H1 (cell line): ENCODE data around the gene NRSN2. TPM values are rescaled to one million over a fixed set of nuclear protein-coding genes. Genes with fewer than 3 reads are reported as not detected.

ENCODE experiments used
- CTCF ChIA-PET: fragments of 300-600 bp; sonication (Branson Sonifier 250); formaldehyde crosslinking; loops from one replicate; lab custom pipeline; 2021; ENCODE audit not compliant: partially characterized antibody; lab: Charles Lee
- POLR2A ChIA-PET: fragments of 300-600 bp; sonication (Branson Sonifier 250); formaldehyde crosslinking; loops from one replicate; lab custom pipeline; 2021; ENCODE audit warnings: inconsistent platforms; ENCODE audit not compliant: partially characterized antibody; lab: Charles Lee
- DNase-seq, 2 experiments: peaks; one replicate each; pipeline versions ENCODE4 v3.0.0 to v3.0.0-alpha.2; 2010 to 2022; ENCODE audit warnings: low spot score in 2 of 2, low read depth in 1 of 2, mixed read lengths in 1 of 2
- FAIRE-seq: peaks from 2 replicates; lab custom pipeline; 2011; peaks lifted over from hg19 to GRCh38; lab: Jason Lieb, UNC
- H2AFZ ChIP-seq: 2 replicates; pipeline ENCODE4 v1.8.1; 2012; ENCODE audit warnings: low read length, inconsistent platforms
- H2AK5ac ChIP-seq: 2 replicates; pipeline ENCODE4 v1.6.1; 2013; ENCODE audit warnings: low read depth, low read length
- H2BK120ac ChIP-seq: replicated peaks from 2 replicates; pipeline ENCODE3; 2013; ENCODE audit warnings: low read depth, low read length, inconsistent platforms
- H2BK12ac ChIP-seq: 2 replicates; pipeline ENCODE4 v1.6.1; 2013; ENCODE audit warnings: low read depth, low read length
- H2BK15ac ChIP-seq: 2 replicates; pipeline ENCODE4 v1.6.1; 2013; ENCODE audit warnings: low read length
- H2BK20ac ChIP-seq: 2 replicates; pipeline ENCODE4 v1.6.1; 2013; ENCODE audit warnings: low read length
- H2BK5ac ChIP-seq: 2 replicates; pipeline ENCODE4 v1.6.1; 2013; ENCODE audit warnings: low read depth, low read length
- H3K14ac ChIP-seq: 2 replicates; pipeline ENCODE4 v1.6.1; 2013; ENCODE audit warnings: inconsistent platforms; ENCODE audit not compliant: insufficient read length
- H3K18ac ChIP-seq: 2 replicates; pipeline ENCODE4 v1.6.1; 2013; ENCODE audit warnings: low read length; ENCODE audit errors: extremely low read depth
- H3K23ac ChIP-seq: 2 replicates; pipeline ENCODE4 v1.6.1; 2013; ENCODE audit warnings: inconsistent platforms; ENCODE audit not compliant: insufficient read length
- H3K23me2 ChIP-seq: 2 replicates; pipeline ENCODE4 v1.6.1; 2013; ENCODE audit warnings: low read depth, low read length
- H3K27ac ChIP-seq: 2 replicates; pipeline ENCODE4 v1.6.1; 2011; ENCODE audit warnings: low read depth, low read length, inconsistent platforms
- H3K27me3 ChIP-seq, 4 experiments: replicated peaks in 1 of 4; 1 replicate in 1 of 4; 2 replicates in 3 of 4; pipeline versions ENCODE4 v1.6.1 to v1.8.1; 2011 to 2013; ENCODE audit warnings: low read length in 3 of 4, mild to moderate bottlenecking in 3 of 4, inconsistent platforms in 2 of 4, mixed read lengths in 2 of 4, moderate library complexity in 1 of 4; ENCODE audit not compliant: control insufficient read depth in 3 of 4, insufficient read depth in 3 of 4; ENCODE audit errors: extremely low read depth in 1 of 4
- H3K36me3 ChIP-seq, 4 experiments: 2 replicates each; pipeline versions ENCODE4 v1.6.1 to v1.8.1; 2011 to 2013; ENCODE audit warnings: mild to moderate bottlenecking in 4 of 4, low read length in 3 of 4, moderate library complexity in 2 of 4, control low read depth in 1 of 4, inconsistent platforms in 1 of 4; ENCODE audit not compliant: insufficient read depth in 4 of 4, control insufficient read depth in 2 of 4
- H3K4ac ChIP-seq: replicated peaks from 2 replicates; pipeline ENCODE3; 2013; ENCODE audit warnings: low read length, low read depth, mixed read lengths, inconsistent platforms; ENCODE audit not compliant: insufficient read length
- H3K4me1 ChIP-seq, 4 experiments: replicated peaks in 1 of 4; 1 replicate in 1 of 4; 2 replicates in 3 of 4; pipeline versions ENCODE4 v1.6.1 to v1.8.1; 2011 to 2013; ENCODE audit warnings: low read length in 3 of 4, inconsistent platforms in 2 of 4, mixed read lengths in 1 of 4; ENCODE audit not compliant: insufficient read depth in 4 of 4, control insufficient read depth in 3 of 4
- H3K4me2 ChIP-seq, 2 experiments: 2 replicates each; pipeline versions ENCODE4 v1.6.1 to v1.8.1; 2011 to 2013; ENCODE audit warnings: low read depth in 2 of 2, low read length in 2 of 2, control low read depth in 1 of 2, inconsistent platforms in 1 of 2, mild to moderate bottlenecking in 1 of 2; ENCODE audit not compliant: insufficient read depth in 1 of 2
- H3K4me3 ChIP-seq, 4 experiments: fragments of 200-600, 300-600 bp in 1 of 4; sonication (generic), shearing (Covaris generic), sonication (Bioruptor Twin) in 1 of 4; 2 replicates each; pipeline versions ENCODE4 v1.5.1 to v1.8.1; 2011 to 2016; ENCODE audit warnings: low read length in 4 of 4, low read depth in 3 of 4, control low read depth in 2 of 4, inconsistent platforms in 2 of 4, mild to moderate bottlenecking in 2 of 4, mixed read lengths in 1 of 4, moderate library complexity in 1 of 4; ENCODE audit not compliant: insufficient read depth in 2 of 4; ENCODE audit errors: extremely low read depth in 1 of 4
- H3K56ac ChIP-seq: replicated peaks from 2 replicates; pipeline ENCODE3; 2013; ENCODE audit warnings: low read depth, mild to moderate bottlenecking, mixed read lengths, low read length, inconsistent platforms; ENCODE audit not compliant: insufficient read length
- H3K79me1 ChIP-seq: 2 replicates; pipeline ENCODE4 v1.6.1; 2013; ENCODE audit warnings: low read depth, low read length, control low read depth
- H3K79me2 ChIP-seq, 2 experiments: 2 replicates each; pipeline versions ENCODE4 v1.6.1 to v1.8.1; 2012 to 2013; ENCODE audit warnings: low read length in 2 of 2, mild to moderate bottlenecking in 2 of 2, inconsistent platforms in 1 of 2; ENCODE audit not compliant: insufficient read depth in 2 of 2, control insufficient read depth in 1 of 2
- H3K9ac ChIP-seq, 4 experiments: replicated peaks in 1 of 4; 1 replicate in 1 of 4; 2 replicates in 3 of 4; pipeline versions ENCODE4 v1.6.1 to v1.8.1; 2011 to 2013; ENCODE audit warnings: low read depth in 3 of 4, low read length in 3 of 4, control low read depth in 2 of 4, mild to moderate bottlenecking in 2 of 4, moderate library complexity in 2 of 4, inconsistent platforms in 1 of 4; ENCODE audit errors: extremely low read depth in 1 of 4
- H3K9me3 ChIP-seq, 2 experiments: 2 replicates each; pipeline versions ENCODE4 v1.6.1 to v1.8.1; 2012 to 2013; ENCODE audit warnings: mild to moderate bottlenecking in 2 of 2, moderate library complexity in 2 of 2, control low read depth in 1 of 2, inconsistent platforms in 1 of 2, low read depth in 1 of 2, low read length in 1 of 2, mixed read lengths in 1 of 2; ENCODE audit not compliant: insufficient read depth in 2 of 2
- H4K20me1 ChIP-seq, 2 experiments: replicated peaks in 1 of 2; 2 replicates each; pipeline versions ENCODE3 to v1.8.1; 2011 to 2013; ENCODE audit warnings: inconsistent platforms in 2 of 2, low read length in 2 of 2, mild to moderate bottlenecking in 1 of 2; ENCODE audit not compliant: insufficient read depth in 2 of 2, control insufficient read depth in 1 of 2
- H4K5ac ChIP-seq: 2 replicates; pipeline ENCODE4 v1.6.1; 2013; ENCODE audit warnings: low read length, low read depth, mixed read lengths, inconsistent platforms; ENCODE audit not compliant: insufficient read length
- H4K8ac ChIP-seq: 2 replicates; pipeline ENCODE4 v1.8.0; 2013; ENCODE audit warnings: mild to moderate bottlenecking, moderate library complexity, low read length, inconsistent platforms; ENCODE audit not compliant: insufficient read depth; ENCODE audit errors: extremely low read depth
- H4K91ac ChIP-seq: replicated peaks from 2 replicates; pipeline ENCODE3; 2013; ENCODE audit warnings: low read length, mixed read lengths, inconsistent platforms; ENCODE audit not compliant: insufficient read length
- WGBS, 2 experiments: shearing (Covaris generic) in 1 of 2; methylation state at CpG; one replicate each; pipeline versions ENCODE4 v1.1.6 to v1.1.7; 2013 to 2015; ENCODE audit warnings: low lambda C conversion rate in 2 of 2, mixed read lengths in 2 of 2, inconsistent platforms in 1 of 2, low coverage in 1 of 2, missing lambda C conversion rate in 1 of 2; ENCODE audit not compliant: insufficient replicate concordance in 2 of 2, insufficient coverage in 1 of 2, insufficient read length in 1 of 2; ENCODE audit errors: extremely low coverage in 1 of 2, missing lambda C conversion rate in 1 of 2; 5-methylcytosine and 5-hydroxymethylcytosine counted together
- polyA plus RNA-seq, 7 experiments: library from polyadenylated mRNA; depleted of rRNA in 3 of 7; stranded (reverse) in 5 of 7; unstranded in 2 of 7; fragments of >200 nt in 5 of 7; fragments of 200-250 nt in 2 of 7; gene quantifications; 1 replicate in 5 of 7; 2 replicates in 1 of 7; 4 replicates in 1 of 7; pipeline versions ENCODE4 v1.2.1 to v1.2.3, GENCODE V29; 2011 to 2013; ENCODE audit warnings: missing spikeins in 2 of 7, mixed read lengths in 2 of 7
- total RNA-seq: library from RNA; stranded (reverse); fragmentation: NEBNext Ultra II Directional; extraction: Animal tissue kit (Norgen Biotek cat#: 25700); gene quantifications from 2 replicates; pipeline ENCODE4 v1.2.1, GENCODE V29; 2021

The NRSN2 gene
- total and polyA plus RNA-seq, 2 of the 8 experiments (the other 6 are each of a cell fraction or from before 2014, with no cell fraction given), result 19.4 to 33.3 TPM

DNA sequence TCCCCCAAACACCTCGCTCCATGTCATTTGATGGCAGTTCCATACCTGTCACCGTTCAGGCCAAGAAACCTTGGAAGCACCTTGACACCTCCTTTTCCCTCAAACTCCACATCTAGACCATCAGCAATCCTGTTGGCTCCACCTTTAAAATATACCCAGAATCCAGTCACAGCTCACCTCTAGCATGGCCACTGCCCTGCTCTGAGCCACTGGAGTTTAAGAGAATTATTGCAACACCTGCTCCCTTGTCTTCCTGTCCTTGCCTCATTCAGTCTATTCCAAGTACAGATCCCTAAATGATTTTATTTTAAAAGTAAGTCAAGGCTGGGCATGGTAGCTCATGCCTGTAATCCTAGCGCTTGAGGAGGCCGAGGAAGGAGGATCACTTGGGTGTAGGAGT is 22.0 kb downstream of the NRSN2 start:
- Histone ChIP-seq H2BK20ac (no peak overlapping the region), H3K23me2 (no peaks in the 10 kb centered on the region), H3K79me1 (no peaks in the 10 kb centered on the region), H3K4me1 (peaks cover 0 to 5% (median 0%) of the 10 kb centered on the region in 4 experiments; a peak in 2 of 7 replicates), H3K79me2 (no peaks in the 10 kb centered on the region; a peak in 1 of 4 replicates), H2BK5ac (no peak overlapping the region), H3K14ac (no peak overlapping the region), H3K9ac (no peak overlapping the region), H3K23ac (no peak overlapping the region), H3K36me3 (no peaks in the 10 kb centered on the region; a peak in 1 of 8 replicates), H2BK15ac (no peak overlapping the region), H2AK5ac (no peak overlapping the region), H3K27me3 (no peaks in the 10 kb centered on the region; a peak in 1 of 7 replicates), H4K8ac (no peak overlapping the region), H3K9me3 (no peaks in the 10 kb centered on the region), H4K91ac (no peak overlapping the region), H3K4ac (no peak overlapping the region), H3K18ac (no peak overlapping the region), H3K27ac (no peak overlapping the region), H2BK120ac (no peak overlapping the region), H2BK12ac (no peak overlapping the region), H3K4me2 (no peak overlapping the region), H3K56ac (no peak overlapping the region), H3K4me3 (no peak overlapping the region), H4K20me1 (no peaks in the 10 kb centered on the region), H2AFZ (no peak overlapping the region), H4K5ac (no peak overlapping the region)
- ChIA-PET POLR2A (interaction anchor here (7.4 to 14.7 kb wide), 2 partner anchors 7 to 12 kb away, joined by 49 to 172 read pairs; partner anchors contain the start of gene TRIB3), CTCF (interaction anchor here (0.7 to 4.4 kb wide), 4 partner anchors 9 to 63 kb away, joined by 4 to 28 read pairs (median 6); no protein-coding TSS in a partner anchor)
- FAIRE-seq (no peak), DNase-seq (no peak)
- whole genome bisulfite sequencing, 2 experiments, result 85% methylated on average over 4 of the region's 4 CpGs; no CpG with 5 or more reads in 1 of the 2 experiments
